ENCODE results near the gene ZNF462.

Gene ZNF462

DNA sequence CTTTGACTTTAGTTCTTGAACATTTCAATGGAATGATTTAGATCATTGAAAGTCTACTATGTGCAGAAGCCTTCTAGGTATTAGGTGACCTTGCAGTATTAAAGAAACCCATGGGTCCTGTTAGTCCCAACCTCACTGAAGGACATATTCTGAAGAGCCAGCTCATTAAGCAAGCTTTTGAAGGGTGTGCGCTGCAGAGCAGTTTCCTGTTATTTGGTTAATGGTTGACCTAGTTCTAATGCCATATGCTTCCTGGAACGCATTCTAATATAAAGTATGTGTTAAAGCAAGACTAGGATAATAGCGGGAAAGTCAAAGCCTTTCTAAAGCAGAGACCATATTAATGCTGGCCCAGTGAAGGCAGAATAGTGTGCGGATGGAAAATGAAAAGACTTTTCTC, 20.1 kb downstream of the ZNF462 start:
- TF ChIP-seq, protein P1, sequence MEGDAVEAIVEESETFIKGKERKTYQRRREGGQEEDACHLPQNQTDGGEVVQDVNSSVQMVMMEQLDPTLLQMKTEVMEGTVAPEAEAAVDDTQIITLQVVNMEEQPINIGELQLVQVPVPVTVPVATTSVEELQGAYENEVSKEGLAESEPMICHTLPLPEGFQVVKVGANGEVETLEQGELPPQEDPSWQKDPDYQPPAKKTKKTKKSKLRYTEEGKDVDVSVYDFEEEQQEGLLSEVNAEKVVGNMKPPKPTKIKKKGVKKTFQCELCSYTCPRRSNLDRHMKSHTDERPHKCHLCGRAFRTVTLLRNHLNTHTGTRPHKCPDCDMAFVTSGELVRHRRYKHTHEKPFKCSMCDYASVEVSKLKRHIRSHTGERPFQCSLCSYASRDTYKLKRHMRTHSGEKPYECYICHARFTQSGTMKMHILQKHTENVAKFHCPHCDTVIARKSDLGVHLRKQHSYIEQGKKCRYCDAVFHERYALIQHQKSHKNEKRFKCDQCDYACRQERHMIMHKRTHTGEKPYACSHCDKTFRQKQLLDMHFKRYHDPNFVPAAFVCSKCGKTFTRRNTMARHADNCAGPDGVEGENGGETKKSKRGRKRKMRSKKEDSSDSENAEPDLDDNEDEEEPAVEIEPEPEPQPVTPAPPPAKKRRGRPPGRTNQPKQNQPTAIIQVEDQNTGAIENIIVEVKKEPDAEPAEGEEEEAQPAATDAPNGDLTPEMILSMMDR (IDR thresholded peaks at IDR 0.05): no peak

GRCh38 chr9:106883626-106884190, 20.7 kb downstream of the ZNF462 start:
- TF ChIP-seq, protein P1 (IDR thresholded peaks at IDR 0.05): no peak

- TF ChIP-seq, protein P1 (IDR thresholded peaks at IDR 0.05): no peak
These were observed 22.5 kb downstream of the ZNF462 start for GRCh38 chr9:106885451-106885850.

DNA sequence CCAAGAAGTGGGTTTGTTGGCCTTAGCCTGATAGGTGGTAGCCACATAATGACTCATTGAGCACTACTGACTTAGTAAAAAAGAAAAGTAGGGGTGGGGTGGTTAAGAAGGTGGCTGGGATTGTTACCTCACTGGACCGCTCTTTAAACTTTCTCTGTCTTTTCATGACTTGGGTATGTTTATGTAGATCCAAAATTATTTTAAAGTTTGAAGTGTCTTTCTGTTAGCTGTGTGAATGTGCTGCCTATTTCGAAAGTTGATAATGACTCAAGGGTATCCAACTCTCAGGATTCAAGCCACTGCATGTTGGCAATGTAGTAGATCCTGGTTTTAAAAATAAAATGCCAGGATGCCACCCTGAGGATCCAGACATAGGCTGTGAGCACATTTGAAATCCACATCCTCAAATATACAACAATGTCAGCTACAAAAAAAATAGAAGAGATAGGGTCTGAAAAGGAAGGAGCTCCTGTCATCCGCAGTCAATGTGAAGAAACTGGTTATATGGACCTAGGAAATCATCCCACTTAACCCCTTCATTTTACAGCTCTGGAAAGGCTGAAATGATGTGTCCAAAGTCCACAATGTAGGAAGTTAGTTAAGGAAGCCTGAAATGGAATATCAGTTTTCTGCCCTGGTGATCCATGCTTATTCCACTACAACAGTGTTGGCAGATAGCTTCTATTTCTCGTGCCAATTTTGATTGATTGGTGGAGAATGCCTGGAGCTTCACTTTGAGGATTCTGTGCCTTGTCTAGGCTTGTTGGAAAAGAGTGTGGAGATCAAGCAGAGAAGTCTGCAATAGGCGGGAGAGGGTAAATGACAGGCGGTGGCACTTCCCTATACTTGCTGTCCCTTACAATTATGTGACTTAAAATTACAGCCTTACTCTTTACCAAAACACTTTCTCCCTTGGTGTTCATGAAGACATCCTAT, 23.4 kb downstream of the ZNF462 start:
- TF ChIP-seq, protein P1 (IDR thresholded peaks at IDR 0.05): no peak

- TF ChIP-seq, protein P1 (IDR thresholded peaks at IDR 0.05): no peak
These were observed 24.1 kb downstream of the ZNF462 start for GRCh38 chr9:106887066-106887465.

DNA sequence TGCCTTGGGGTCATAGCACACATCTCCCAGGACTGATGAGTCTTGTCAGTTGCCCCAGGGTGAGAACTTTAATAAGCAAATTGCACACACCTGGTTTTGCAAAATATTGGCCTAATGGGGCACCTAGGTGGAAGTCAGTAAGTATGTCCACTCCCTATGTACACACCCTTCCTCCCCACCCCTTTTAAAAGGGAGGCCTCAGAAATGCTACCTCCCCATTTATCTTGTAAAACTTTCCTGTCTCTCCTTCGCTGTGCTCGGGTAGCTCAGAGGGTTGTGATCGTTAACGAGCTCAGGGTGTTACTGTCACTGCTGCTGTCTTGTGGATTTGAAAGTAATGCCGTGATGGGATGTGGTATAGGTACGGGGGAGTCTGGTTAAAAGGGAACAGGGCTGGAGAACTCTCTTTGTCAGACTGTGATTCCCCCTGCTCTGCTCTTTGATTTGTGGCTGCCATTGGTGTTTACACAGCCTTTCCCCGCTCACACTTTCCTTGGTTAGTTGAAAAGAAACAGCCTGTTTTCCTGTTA, 26.2 kb downstream of the ZNF462 start:
- TF ChIP-seq, protein P1 (IDR thresholded peaks at IDR 0.05): no peak

- TF ChIP-seq, protein P1 (IDR thresholded peaks at IDR 0.05): no peak
These were observed 27.6 kb downstream of the ZNF462 start for GRCh38 chr9:106890608-106891007.
